NCI-H128 (cell line): Measurements from ENCODE around the gene RRP9.

Experiments used
- DNase-seq: peaks from one replicate; lab custom pipeline; 2025; ENCODE audit not compliant: unreplicated experiment; lab: John Stamatoyannopoulos, UW

Gene RRP9

GRCh38 chr3:51971350-51971749 lies 29.6 kb upstream of the RRP9 start:
- DNase-seq, result no peak

- no peak for DNase-seq
These were observed 29.0 kb upstream of the RRP9 start for GRCh38 chr3:51970606-51971300.

GRCh38 chr3:51969841-51970240 lies 28.1 kb upstream of the RRP9 start:
- no peak for DNase-seq

- DNase-seq, result no peak
These were observed 27.4 kb upstream of the RRP9 start for GRCh38 chr3:51968883-51969678.

DNA sequence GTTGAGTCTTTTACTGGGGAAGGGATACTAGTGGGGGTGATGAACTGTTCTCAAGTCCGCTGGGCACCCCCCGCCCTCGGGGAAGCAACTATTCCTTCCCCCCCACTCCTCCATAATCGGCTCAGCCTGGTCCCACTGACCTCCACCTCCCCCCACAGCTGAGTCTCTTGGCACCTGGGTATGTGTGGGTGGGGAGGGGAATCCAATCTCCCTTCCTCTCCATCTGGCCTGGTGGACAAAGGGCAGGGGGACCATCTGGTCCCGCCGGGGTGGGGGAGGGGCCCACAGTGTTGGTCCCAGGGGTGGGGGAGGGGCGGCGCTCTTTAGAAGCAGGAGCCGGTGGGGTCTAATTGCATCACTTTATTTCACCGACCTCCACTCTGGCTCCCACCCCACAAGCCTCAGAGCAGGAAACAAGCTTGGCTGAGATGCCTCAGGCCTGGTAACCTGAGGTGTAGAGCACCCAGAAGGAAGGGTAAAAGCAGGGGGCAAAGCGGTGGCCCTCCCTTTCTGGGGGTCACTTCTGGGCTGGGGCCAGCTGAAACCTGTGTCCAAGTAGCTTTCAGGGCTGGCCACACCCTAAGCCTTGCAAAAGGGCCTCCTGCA lies 26.6 kb upstream of the RRP9 start:
- DNase-seq, result no peak

DNA sequence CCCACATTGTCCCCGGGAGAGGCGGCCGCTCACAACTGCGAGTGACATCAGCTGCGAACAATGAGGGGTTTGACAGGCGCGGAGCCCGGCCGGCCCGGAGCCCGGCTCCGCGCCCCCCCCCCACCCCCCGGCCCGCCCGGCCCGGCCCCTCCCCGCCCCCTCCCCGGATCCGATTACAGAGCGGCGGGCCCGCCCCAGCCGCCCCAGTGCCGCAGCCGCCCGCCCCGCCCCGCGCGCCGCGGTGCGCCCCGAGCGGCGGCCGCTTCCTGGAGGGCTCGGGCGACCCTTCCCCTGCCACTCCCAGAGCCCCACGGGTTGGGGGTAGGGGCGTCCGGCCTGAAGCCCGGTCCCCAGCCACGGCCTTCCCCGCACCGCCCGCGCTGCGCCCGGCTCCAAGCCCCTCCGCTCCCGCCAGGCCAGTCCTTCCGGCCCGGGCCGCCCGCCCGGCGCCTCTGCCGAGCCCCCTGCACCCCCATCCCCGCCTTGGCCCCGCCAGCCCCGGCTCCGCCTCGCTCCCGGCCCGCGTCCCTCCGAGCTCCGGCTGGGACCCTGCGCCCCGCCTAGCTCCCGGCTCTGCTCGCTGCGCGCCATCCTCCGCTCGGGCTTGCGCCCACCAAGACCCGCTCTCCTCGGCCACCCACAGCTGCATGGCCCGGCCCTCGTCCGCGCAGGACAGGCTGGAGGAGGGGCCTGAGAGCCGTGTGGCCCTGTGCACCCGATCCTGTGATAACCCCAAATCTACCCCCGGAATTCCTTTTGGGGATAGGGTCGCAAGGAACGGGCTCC lies 25.9 kb upstream of the RRP9 start, which contains the start of gene PCBP4:
Gene PCBP4, minus strand, starts transcription at position 71 of the 786 bp plus-strand sequence. CDS start 6,214 bp downstream, outside the sequence.
- DNase-seq, result no peak

DNA sequence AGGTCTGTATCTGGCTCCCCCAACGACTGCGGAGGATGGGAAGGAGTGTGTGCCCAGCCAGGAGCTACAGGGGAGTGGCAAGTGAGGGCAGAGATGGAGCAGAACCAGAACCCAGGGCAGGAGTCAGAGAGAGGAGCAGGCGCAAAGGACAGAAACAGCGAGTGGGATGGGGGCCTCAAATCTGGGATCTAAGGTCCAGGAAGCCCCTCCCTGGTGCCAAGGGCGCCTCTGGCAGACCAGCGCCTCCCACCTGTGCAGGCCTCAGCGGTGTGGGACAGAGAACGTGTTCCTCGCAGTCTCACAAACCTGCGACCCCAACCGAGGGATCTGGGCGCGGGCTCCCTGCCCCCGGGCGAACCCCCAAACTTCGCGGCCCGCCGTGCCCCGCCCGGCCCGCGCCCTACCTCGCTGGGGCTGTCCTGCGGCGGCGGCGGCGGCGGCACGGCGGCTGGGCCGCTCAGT lies 25.2 kb upstream of the RRP9 start:
- no peak for DNase-seq

DNA sequence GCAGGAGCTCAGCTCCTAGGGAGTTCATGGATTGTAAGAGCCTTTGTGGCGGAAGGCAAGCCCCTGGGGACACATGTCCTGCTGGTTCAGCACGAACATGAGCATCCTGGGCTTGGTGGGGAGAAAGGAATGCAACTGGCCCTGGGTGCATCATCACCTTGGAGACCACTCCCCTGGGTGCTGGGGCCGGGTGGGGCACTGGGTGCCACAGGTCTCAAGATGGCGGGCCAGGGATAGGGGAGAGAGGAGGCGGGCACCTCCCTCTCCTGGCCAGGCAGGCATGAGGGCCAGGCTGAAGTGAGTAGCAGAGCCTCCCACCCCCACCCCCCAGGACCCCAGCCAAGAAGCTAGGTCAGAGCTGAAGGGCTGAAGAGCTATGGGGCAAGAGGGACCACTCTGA lies 24.8 kb upstream of the RRP9 start:
- DNase-seq, result no peak

DNA sequence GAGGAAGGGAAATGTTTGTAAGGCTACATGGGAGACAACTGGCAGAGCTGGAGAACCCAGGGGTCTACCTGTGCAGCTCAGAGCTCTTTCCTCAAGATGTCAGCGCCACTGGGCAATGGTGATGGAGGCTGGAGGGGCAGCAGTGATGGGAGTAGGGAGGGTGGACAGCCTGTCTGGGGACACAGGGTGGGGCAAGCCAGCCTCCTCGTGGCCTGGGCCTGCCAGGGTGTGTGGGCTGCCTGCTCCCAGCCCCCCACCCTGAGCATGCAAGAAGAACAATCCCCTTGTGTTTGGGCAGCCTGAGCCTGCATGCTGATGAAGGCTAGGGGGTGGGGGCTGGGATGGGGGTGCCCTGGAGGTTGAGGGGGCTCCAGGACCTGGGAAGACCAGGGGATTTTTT lies 24.3 kb upstream of the RRP9 start:
- no peak for DNase-seq

DNA sequence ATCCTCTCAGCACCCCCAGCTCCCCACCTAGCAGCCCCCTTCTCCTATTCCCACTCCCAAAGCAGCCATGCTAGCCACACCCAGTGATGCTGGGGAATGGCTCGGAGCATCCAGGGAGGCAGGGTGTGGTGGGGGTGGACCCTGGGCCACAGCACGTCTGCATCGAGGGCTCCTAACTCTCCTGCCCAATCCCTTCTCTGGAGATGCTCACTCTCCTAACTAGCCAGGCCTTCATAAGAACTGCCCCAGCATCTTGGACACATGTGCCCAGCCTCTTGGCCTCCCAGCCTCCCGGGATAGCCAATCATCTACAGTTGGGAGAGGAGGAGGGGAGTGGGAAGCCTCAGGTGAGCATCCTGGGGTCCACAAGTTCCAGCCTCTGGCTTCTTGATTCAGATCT lies 22.8 kb upstream of the RRP9 start:
- no peak for DNase-seq

- DNase-seq, result no peak
These were observed 22.3 kb upstream of the RRP9 start for GRCh38 chr3:51963951-51964451.

DNA sequence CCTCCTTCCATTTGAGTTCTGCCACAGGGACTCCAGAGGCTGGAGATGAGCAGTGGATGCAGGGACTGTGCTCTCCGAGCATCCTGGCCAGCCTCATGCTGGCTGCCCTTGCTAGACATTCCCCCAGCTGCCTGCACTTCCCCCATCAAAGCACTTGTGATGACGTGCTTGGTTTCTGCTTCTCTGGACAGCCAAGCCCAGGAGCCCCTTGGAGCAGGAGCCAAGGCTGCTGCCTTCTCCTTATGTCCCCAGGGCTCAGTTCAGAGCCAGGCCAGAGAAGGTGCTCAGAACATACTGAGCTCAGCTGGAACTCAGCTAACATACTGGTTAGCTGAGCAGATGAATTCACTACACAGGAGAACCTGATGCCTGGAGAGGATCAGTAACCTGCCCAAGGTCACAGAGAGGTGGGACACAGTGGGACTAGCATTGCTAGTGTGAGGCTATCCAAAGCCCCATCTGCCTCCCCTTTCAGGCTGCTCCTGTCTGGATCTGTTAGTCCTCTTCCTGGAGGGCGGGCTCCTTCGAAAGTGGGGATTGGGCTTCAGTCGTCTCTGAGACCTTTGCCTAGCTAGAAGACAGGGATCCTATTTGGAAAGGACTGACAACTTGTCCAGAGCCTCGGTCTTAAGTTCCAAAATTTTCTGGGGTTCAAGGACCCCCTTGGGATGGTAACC lies 21.3 kb upstream of the RRP9 start:
- DNase-seq, result no peak

- DNase-seq, result no peak
These were observed 20.2 kb upstream of the RRP9 start for GRCh38 chr3:51961602-51962569.

- no peak for DNase-seq
These were observed 19.3 kb upstream of the RRP9 start for GRCh38 chr3:51961011-51961410.

DNA sequence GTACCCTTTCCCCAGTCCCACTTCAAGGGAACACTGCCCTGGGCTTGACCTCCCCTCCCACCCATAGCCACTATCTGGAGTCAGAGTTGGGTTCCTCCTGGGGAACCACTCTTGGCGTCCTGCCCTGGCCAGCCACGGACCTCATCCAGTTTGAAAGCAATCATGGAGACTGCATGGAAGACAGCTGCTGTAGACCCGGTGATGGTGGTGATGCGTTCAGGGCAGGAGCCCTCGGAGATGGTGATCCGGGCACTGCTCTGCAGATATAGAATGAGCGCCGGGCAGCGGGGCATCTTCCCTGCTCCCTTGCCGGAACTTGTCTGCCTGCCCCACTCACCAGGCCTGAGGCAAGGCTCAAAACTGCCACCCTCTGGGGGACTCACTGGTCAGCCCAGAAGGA lies 18.7 kb upstream of the RRP9 start:
- no peak for DNase-seq

GRCh38 chr3:51959651-51960050 lies 17.9 kb upstream of the RRP9 start:
- DNase-seq, result no peak

GRCh38 chr3:51958603-51959521 lies 17.2 kb upstream of the RRP9 start:
- no peak for DNase-seq

- no peak for DNase-seq
These were observed 16.0 kb upstream of the RRP9 start for GRCh38 chr3:51957520-51958205.
